ENCODE results near the gene RYR2. TPM values are rescaled to one million over a fixed set of nuclear protein-coding genes. Genes with fewer than 3 reads are reported as not detected.

The RYR2 gene
- total RNA-seq, 1 experiment from 2014 or later, result 3.4 TPM

DNA sequence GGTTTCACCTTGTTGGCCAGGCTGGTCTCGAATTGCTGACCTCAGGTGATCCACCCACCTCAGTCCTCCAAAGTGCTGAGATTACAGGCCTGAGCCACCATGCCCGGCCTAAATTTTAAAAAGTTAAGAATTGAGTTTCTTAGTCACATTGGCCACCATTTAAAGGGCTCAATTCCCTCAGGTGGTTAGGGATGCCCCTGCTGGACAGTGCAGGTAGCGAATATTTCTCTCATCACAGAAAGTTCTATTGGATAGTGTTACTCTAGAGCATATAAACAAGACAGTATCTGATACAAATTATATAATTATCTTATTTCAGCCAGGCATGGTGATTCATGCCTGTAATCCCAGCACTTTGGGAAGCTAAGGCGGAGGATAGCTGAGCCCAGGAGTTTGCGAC lies 528.5 kb downstream of the RYR2 start:
- no CpG with 5 or more reads among the region's 5 CpGs for WGBS (ENCODE audit: extremely low coverage, insufficient read length, low lambda C conversion rate)
- no peak overlapping the region for H3K4me2 ChIP-seq (ENCODE audit: insufficient read depth, insufficient read length, low read length)
- no peaks in the 10 kb centered on the region for H3K79me2 ChIP-seq (ENCODE audit: insufficient read depth, low read length)
- peaks cover 6 to 7% of the 10 kb centered on the region in 2 experiments for H3K4me1 Mint-ChIP-seq
- no peak overlapping the region for H3K4me3 Mint-ChIP-seq
- DNase-seq, result no peak
- H3K9ac ChIP-seq (ENCODE audit: extremely low read depth, insufficient read length, low read length), result no peak overlapping the region
- no peak overlapping the region for H2BK5ac ChIP-seq (ENCODE audit: insufficient read length, low read length)
- no peaks in the 10 kb centered on the region for H3K79me1 ChIP-seq (ENCODE audit: insufficient read depth, low read depth, low read length, poor library complexity, severe bottlenecking)
- no peaks in the 10 kb centered on the region for H3K23me2 ChIP-seq (ENCODE audit: insufficient read length, low read depth, low read length, poor library complexity, severe bottlenecking)
- H3K27me3 ChIP-seq (ENCODE audit: insufficient read depth, low read length), result no peaks in the 10 kb centered on the region
- no peak overlapping the region for H3K23ac ChIP-seq (ENCODE audit: insufficient read length, low read depth, low read length)
- no peak overlapping the region for H4K5ac ChIP-seq (ENCODE audit: insufficient read length, low read depth, low read length)
- no peak overlapping the region for H4K8ac ChIP-seq (replicated peaks; ENCODE audit: insufficient read length, low read depth, low read length)
- H4K91ac ChIP-seq (ENCODE audit: insufficient read length, low read depth, low read length), result no peak overlapping the region
- H3K36me3 Mint-ChIP-seq (ENCODE audit: insufficient read depth in 1 of 3, low read depth in 3 of 3), result peaks cover 3 to 19% (median 6%) of the 10 kb centered on the region in 3 experiments; a peak in 6 of 7 replicates
- no peak overlapping the region for H3K4ac ChIP-seq (ENCODE audit: low read depth, low read length)
- H3K9me3 Mint-ChIP-seq, result peaks cover 6 to 7% of the 10 kb centered on the region in 2 experiments
- no peak overlapping the region for H3T11ph ChIP-seq (ENCODE audit: low read length)
- no peak overlapping the region for H2BK15ac ChIP-seq (ENCODE audit: low read depth, low read length)
- no peaks in the 10 kb centered on the region for H3K4me1 ChIP-seq (ENCODE audit: insufficient read depth, low read length)
- H2BK20ac ChIP-seq (ENCODE audit: low read depth, low read length, poor library complexity, severe bottlenecking), result no peak overlapping the region
- no peak overlapping the region for H2AFZ ChIP-seq (ENCODE audit: low read length)
- H4K20me1 ChIP-seq (ENCODE audit: control insufficient read depth, insufficient read depth, insufficient read length), result no peaks in the 10 kb centered on the region
- H2BK12ac ChIP-seq (ENCODE audit: insufficient read length, low read depth, low read length), result no peak overlapping the region
- no peak overlapping the region for H2AK5ac ChIP-seq (ENCODE audit: insufficient read length, low read length)
- H3K27ac ChIP-seq (ENCODE audit: insufficient read length, low read depth, low read length), result no peak overlapping the region
- H3K18ac ChIP-seq (ENCODE audit: insufficient read length, low read depth, low read length), result no peak overlapping the region
- no peaks in the 10 kb centered on the region for H3K9me3 ChIP-seq (ENCODE audit: control insufficient read depth, low read depth, low read length)
- no peak overlapping the region for H3K14ac ChIP-seq (ENCODE audit: insufficient read depth, low read length)
- peak; percentile 60 for TF ChIP-seq CTCF (conservative IDR thresholded peaks at IDR 0.05)
- H3K56ac ChIP-seq (ENCODE audit: insufficient read length, low read depth, low read length), result no peak overlapping the region
- no peak overlapping the region for H3K27ac Mint-ChIP-seq
- H3K27me3 Mint-ChIP-seq (ENCODE audit: low read depth), result no peaks in the 10 kb centered on the region
- no peak overlapping the region for H2BK120ac ChIP-seq (ENCODE audit: low read depth, low read length, poor library complexity, severe bottlenecking)
